PFSK-1 (cell line): ENCODE measurements around the gene ACTG1.

Experiments used
- FOXP2 ChIP-seq: optimal IDR thresholded peaks from 2 replicates; pipeline ENCODE3; 2011; ENCODE audit warnings: borderline replicate concordance, control low read depth, inconsistent platforms; ENCODE audit not compliant: insufficient read depth; ENCODE audit errors: extremely low read length, extremely low read depth
- POLR2AphosphoS5 ChIP-seq: IDR thresholded peaks from 2 replicates; pipeline ENCODE4 v1.6.1; 2012; ENCODE audit warnings: low read depth, mild to moderate bottlenecking, control low read depth, low read length, moderate library complexity
- SIN3A ChIP-seq: IDR thresholded peaks from 2 replicates; pipeline ENCODE4 v1.6.1; 2012; ENCODE audit warnings: mild to moderate bottlenecking, low read length, moderate library complexity, borderline replicate concordance; ENCODE audit not compliant: insufficient read depth
- TAF1 ChIP-seq: IDR thresholded peaks from 2 replicates; pipeline ENCODE4 v1.6.1; 2012; ENCODE audit warnings: low read length, control low read depth, borderline replicate concordance; ENCODE audit not compliant: insufficient read depth
- TF ChIP-seq, protein P1 (sequence below), 2 experiments: IDR thresholded peaks; 2 replicates each; pipeline versions ENCODE4 v1.6.1 to v1.8.0; 2011 to 2012; ENCODE audit warnings: low read depth in 2 of 2, low read length in 2 of 2, control low read depth in 1 of 2, inconsistent platforms in 1 of 2, mild to moderate bottlenecking in 1 of 2, moderate library complexity in 1 of 2; ENCODE audit not compliant: insufficient read depth in 1 of 2

The ACTG1 gene

DNA sequence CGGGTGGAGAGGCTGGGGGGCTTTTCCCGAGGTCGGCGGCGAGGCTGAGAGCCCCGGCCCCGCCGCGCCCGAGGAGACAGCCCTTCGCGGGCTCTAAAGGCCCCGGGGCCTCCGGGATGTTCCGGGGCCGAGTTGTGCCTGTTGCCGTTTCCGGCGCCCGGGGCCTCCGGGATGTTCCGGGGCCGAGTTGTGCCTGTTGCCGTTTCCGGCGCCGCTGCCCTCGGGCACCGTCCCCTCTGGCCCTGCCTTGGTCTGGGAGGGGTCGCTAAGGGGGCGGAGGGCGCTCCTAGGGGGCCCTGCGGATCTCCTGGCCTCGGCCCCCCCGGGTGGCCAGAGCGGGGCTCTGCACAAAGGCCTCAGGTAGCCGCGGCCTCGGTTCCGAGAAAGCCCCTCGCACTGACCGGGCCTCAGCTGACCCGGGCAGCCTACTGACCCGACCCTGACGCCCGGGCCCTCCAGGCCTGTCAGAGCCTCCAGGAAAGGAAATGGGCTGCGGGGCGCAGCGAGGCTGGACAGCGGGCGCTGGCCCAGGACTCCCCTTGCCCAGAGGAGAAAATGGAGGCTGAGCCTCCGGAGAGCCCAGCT, 24.2 kb downstream of the ACTG1 start:
- TF ChIP-seq POLR2AphosphoS5: no peak
- no peak for TF ChIP-seq TAF1
- no peak for TF ChIP-seq SIN3A
- TF ChIP-seq, protein P1, sequence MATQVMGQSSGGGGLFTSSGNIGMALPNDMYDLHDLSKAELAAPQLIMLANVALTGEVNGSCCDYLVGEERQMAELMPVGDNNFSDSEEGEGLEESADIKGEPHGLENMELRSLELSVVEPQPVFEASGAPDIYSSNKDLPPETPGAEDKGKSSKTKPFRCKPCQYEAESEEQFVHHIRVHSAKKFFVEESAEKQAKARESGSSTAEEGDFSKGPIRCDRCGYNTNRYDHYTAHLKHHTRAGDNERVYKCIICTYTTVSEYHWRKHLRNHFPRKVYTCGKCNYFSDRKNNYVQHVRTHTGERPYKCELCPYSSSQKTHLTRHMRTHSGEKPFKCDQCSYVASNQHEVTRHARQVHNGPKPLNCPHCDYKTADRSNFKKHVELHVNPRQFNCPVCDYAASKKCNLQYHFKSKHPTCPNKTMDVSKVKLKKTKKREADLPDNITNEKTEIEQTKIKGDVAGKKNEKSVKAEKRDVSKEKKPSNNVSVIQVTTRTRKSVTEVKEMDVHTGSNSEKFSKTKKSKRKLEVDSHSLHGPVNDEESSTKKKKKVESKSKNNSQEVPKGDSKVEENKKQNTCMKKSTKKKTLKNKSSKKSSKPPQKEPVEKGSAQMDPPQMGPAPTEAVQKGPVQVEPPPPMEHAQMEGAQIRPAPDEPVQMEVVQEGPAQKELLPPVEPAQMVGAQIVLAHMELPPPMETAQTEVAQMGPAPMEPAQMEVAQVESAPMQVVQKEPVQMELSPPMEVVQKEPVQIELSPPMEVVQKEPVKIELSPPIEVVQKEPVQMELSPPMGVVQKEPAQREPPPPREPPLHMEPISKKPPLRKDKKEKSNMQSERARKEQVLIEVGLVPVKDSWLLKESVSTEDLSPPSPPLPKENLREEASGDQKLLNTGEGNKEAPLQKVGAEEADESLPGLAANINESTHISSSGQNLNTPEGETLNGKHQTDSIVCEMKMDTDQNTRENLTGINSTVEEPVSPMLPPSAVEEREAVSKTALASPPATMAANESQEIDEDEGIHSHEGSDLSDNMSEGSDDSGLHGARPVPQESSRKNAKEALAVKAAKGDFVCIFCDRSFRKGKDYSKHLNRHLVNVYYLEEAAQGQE (IDR thresholded peaks at IDR 0.05; ENCODE audit: insufficient read depth in 1 of 2, low read depth in 2 of 2, low read length in 2 of 2): no peak
- TF ChIP-seq FOXP2: no peak

GRCh38 chr17:81487487-81488275, 24.9 kb downstream of the ACTG1 start:
- no peak for TF ChIP-seq SIN3A
- TF ChIP-seq FOXP2: no peak
- TF ChIP-seq POLR2AphosphoS5: no peak
- no peak for TF ChIP-seq TAF1
- TF ChIP-seq, protein P1 (IDR thresholded peaks at IDR 0.05; ENCODE audit: insufficient read depth in 1 of 2, low read depth in 2 of 2, low read length in 2 of 2): no peak

DNA sequence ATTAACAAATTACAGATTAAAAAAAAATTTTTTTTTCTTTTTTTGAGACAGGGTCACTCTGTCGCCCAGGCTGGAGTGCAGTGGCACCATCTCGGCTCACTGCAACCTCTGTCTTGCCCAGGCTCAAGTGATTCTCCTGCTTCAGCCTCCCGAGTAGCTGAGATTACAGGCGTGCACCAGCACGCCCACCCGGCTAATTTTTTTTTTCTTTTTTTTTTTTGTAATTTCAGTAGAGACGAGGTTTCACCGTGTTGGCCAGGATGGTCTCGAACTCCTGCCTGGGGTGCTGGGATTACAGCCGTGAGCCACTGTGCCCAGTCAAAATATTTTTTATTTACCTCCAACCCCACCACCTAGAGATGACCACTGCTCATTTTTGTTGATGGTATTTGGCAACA, 25.5 kb downstream of the ACTG1 start:
- no peak for TF ChIP-seq TAF1

DNA sequence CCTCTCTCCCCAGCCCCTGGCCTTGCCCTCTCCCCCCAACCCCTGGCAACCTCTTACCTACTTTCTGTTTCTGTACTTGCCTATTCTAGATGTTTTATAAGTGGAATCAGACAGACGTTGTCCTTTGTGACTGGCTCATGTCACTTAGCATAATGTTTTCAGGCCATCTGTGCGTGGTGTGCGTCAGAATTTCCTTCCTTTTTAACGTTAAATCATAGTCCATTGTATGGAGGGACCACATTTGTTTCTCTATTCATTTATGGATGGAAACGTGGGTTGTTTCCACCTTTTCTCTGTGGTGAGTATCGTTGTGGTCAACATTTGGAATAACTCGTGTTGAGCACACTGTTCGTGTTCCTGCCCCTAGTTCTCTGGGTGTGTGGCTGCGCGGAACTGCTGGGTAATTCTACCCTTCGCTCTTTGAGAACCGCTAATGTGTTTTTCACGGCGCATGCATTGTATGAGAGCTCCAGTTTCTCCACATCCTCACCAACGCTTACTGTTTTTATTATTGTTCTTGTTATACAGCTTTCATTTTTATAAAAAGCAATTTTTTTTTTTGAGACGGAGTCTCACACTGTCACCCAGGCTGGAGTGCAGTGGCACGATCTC, 26.3 kb downstream of the ACTG1 start:
- TF ChIP-seq, protein P1 (IDR thresholded peaks at IDR 0.05; ENCODE audit: insufficient read depth in 1 of 2, low read depth in 2 of 2, low read length in 2 of 2): no peak
- TF ChIP-seq SIN3A (no peak), FOXP2 (no peak), TAF1 (no peak), POLR2AphosphoS5 (no peak)

- TF ChIP-seq TAF1: no peak
- TF ChIP-seq SIN3A: no peak
- no peak for TF ChIP-seq POLR2AphosphoS5
- TF ChIP-seq, protein P1 (IDR thresholded peaks at IDR 0.05; ENCODE audit: insufficient read depth in 1 of 2, low read depth in 2 of 2, low read length in 2 of 2): 0 out of 4 replicates have a peak, but pooled peaks of 1 of the 2 experiments have one; percentile 19
- peak; percentile 88 for TF ChIP-seq FOXP2
Observed at GRCh38 chr17:81484195-81484979, 28.2 kb downstream of the ACTG1 start.
